TTC549 (cell line): Measurements from ENCODE around the gene DAD1.
"Not testable (repeated sequence)": the region's sequence is repeated elsewhere in the genome, so short reads cannot be mapped to it uniquely, and the experiment has no call there.

Source experiments
- FAIRE-seq: peaks from 2 replicates; lab custom pipeline; 2012; peaks lifted over from hg19 to GRCh38; lab: Jason Lieb, UNC

DAD1 gene

DNA sequence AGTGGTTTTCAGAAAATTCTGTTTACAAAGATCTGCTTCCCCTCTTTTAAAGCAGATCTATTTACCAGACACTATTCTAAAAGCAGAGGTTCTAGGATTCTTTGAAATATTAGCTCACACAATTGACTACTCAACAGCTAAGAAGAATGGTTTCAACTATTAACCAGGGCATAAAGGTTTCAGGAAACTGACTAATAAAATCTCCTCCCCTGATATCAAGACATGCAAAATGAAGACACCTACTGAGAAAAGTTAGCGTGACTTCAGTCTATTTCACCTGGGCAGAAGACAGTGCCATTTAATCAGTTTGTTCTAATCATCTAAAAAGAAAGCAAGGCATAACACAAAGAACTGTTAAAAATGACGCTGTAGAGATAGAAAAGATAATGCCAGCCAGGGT is 22.2 kb downstream of the DAD1 start:
- no peak for FAIRE-seq

- not testable (repeated sequence) for FAIRE-seq
These were observed 22.8 kb downstream of the DAD1 start for GRCh38 chr14:22566266-22566665.

- FAIRE-seq, result no peak
These were observed 23.6 kb downstream of the DAD1 start for GRCh38 chr14:22565391-22565945.

- FAIRE-seq, result no peak
These were observed 24.6 kb downstream of the DAD1 start for GRCh38 chr14:22564463-22564862.

DNA sequence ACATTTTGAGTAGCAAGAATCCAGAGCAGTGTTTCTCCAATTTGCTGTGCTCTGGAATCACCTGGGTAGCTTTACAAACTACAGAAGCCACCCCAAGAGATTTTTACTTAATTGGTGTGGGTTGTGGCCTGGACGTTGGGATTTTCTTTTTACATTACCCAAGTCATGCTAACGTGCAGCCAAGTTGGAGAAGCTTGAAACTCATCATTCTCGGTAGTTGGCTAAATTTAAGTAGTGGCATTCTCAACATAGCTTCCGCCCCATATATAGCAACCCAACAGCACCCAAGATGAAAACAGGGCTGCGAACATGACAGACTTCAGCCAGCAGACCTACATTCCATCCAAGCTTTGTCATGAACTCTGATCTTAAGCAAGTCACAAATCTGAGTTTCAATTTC is 25.0 kb downstream of the DAD1 start:
- no peak for FAIRE-seq

DNA sequence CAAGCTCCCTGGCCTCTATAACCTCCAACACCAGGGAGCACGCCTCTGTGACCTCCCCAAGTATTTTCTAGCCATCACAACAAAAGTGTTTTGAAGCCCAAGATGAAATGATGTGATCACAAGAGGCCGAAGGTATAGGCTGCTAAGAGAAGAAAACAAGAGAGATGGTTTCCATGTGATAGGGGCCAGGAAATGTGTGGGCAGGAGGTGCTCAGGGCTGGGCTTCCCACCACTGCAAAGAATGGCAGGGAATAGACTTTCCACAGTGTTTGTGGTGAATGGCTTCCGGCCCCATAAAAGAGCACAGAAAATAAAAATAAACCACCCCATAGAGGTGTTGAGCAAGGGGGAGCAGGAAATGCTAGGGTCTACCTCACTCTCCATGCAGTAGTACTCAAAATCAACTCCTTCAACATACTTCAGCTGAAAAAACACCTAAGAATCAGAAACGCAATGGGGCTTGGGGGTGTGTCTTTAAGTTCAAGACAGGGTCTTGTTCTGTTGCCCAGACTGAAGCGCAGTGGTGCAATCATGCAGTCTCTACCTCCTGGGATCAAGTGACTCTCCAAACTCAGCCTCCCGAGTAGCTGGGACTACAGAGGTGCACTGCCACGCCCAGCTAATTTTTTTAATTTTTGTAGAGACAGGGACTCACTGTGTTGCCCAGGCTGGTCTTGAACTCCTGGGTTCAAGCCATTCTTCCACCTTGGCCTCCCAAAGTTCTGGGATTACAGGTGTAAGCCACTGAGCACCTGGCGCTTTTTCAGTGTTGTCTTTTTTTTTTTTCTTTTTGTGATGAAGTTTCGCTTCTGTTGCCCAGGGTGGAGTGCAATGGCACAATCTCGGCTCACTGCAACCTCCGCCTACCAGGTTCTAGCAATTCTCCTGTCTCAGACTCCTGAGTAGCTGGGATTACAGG is 27.1 kb downstream of the DAD1 start:
- FAIRE-seq, result no peak

- FAIRE-seq, result no peak
These were observed 27.7 kb downstream of the DAD1 start for GRCh38 chr14:22561366-22561660.

- FAIRE-seq, result no peak
These were observed 28.2 kb downstream of the DAD1 start for GRCh38 chr14:22560662-22561365.

GRCh38 chr14:22559041-22559440 is 30.0 kb downstream of the DAD1 start:
- no peak for FAIRE-seq

GRCh38 chr14:22558221-22558913 is 30.7 kb downstream of the DAD1 start:
- no peak for FAIRE-seq

- no peak for FAIRE-seq
These were observed 31.2 kb downstream of the DAD1 start for GRCh38 chr14:22557846-22558220.

DNA sequence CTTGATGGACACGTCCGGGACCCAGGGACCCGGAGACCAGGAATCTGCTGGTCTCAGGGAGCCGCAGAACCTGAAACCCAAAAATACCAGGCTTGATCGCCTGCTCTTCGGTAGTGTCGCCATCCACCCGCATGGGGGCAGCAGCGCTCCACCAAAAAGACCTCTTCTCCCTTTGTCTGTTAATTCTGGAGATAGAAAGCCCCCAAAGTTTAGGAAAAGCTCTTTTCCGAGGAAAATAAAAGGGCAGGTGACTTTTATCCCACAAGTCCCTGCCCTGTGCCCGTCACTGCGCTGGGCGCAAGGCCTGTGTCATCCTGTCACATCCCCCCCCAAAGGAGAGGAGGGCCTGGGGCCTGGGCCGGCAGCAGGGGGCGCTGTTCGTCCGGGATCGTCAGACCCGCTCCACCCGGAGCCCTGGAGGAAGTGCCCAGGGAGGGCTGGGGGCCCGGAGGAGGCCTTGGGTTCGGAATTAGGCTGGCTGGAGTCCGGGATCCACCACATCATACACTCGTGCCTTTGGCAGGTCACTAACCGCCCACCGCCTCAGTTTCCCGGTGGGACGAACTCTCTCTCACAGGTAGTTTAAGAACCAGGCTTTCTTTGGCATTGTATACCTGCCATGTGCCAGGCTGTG is 31.9 kb downstream of the DAD1 start:
- no peak for FAIRE-seq

- FAIRE-seq, result no peak
These were observed 32.7 kb downstream of the DAD1 start for GRCh38 chr14:22556021-22556989.

DNA sequence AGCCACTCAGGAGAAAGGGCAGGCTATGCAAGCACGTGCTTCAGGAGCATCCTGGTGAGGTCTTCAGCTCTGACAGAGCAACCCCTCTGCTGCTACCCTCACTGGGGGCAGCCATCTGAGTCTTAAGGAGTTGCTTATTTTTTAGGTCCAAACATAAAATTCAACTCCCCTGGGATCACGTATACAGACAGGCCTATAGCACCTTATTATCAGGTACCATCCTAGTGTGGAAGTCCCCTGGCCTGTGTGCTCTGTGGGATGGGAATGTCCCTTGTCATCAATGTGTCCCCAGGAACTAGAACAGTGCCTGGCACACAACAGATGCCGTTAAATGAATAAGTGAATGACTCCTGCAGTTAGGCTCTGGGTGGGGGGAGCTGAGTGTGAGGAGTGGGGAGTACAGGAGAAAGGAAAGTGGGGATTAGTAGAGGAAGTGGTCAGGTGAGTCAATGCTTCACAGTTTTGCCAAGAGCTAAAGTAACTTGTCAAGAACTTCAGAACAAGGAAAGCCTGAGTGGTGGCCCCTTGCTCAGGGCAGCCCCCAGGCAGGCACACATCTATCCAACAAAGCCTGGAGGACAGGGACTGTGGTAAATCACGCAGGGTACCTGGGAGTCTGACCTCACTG is 33.5 kb downstream of the DAD1 start:
- no peak for FAIRE-seq

DNA sequence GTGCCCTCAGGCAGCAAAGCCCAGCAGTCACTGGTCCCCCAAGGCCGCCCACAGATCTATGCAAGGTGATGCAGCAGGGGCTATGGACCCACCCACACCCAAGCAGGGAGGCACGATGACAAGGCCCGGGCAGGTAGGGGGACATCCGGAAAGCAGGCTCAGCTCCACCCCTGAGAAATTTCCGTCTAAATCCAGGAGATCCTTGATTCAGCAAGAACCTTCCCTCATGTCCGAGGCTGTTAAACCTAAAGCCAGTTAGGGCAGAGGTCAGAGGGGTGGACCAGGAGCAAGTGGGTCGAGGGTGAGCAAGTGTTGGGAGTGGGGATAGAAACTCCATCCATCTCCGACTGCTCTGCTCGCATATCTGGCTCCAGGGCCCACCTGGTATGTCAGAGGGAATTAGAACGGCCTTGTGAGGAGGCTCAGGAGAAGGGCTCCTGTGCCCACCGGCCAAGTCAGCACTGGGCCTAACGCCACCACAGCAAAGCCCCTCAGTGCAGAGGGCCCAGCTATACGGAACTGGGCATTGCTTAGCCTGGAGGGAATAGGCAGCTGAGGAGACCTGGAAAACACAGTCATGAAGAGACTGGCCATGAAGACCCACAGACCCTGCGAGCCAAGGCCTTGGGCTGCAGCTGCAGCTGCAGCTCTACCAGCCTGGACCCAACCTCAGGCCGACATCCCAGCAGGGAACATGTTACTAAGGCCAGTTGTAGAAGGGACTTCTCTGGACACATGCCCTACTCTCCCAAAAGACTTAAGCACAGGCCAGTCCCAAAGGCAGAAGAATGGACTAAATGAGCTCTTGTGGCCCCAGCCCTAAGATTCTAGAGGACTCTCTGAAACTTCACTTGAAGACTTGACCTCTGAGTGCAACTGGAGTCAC is 34.3 kb downstream of the DAD1 start:
- FAIRE-seq, result no peak

DNA sequence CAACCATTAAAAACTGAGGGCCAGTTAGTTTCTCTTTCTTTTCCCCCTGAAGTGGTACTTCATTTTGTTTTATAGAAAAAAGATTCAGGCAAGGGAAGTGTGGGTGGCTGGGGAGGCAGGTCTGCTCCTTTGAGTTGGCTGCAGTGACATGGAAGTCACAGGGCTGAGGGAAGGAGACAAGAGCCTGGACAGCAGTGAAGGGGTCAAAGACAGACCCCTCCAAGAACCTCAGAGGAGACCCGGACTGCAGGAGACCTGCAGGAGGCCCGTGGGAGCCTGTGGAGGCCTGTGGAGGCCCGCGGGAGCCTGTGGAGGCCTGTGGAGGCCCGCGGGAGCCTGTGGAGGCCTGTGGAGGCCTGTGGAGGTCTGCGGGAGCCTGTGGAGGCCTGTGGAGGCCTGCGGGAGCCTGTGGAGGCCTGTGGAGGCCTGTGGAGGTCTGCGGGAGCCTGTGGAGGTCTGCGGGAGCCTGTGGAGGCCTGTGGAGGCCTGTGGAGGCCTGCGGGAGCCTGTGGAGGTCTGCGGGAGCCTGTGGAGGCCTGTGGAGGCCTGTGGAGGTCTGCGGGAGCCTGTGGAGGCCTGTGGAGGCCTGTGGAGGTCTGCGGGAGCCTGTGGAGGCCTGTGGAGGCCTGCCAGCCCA is 35.0 kb downstream of the DAD1 start:
- not testable (repeated sequence) for FAIRE-seq

- FAIRE-seq, result no peak
These were observed 35.6 kb downstream of the DAD1 start for GRCh38 chr14:22553445-22553844.

- no peak for FAIRE-seq
These were observed 36.3 kb downstream of the DAD1 start for GRCh38 chr14:22552827-22553076.

GRCh38 chr14:22552001-22552826 is 36.8 kb downstream of the DAD1 start:
- FAIRE-seq, result no peak
